ENCODE data around the gene TMEM273. TPM values are rescaled to one million over a fixed set of nuclear protein-coding genes. Genes with fewer than 3 reads are reported as not detected.

TMEM273 gene
- total RNA-seq, 6 experiments from 2014 or later, result 0.86 to 5.3 (median 2.3) TPM

DNA sequence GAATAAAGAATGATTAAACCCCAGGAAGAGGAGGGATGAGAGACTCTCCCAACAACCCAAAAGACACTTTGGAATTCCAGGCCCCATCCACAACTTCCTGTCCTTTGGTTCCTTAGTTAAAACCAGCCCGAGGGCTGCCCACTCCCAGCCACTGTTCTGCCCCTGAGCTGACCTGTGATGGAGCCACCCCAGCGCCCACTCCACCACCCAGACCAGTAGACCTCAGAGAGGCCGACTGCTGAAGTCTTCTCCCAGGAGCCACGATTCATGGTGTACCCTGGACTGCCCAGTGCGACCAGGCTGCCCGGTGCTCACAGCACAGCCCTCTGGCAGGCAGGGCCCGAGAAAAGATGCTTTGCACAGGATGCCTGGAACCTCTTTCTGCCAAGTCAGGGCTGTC, 79.5 kb downstream of the TMEM273 start:
- Histone ChIP-seq H3K4me1 (peaks cover 0 to 25% (median 12%) of the 10 kb centered on the region in 4 donors), H3K27me3 (no peaks in the 10 kb centered on the region), H3K36me3 (no peaks in the 10 kb centered on the region), H3K27ac (no peak overlapping the region), H3K9me3 (no peaks in the 10 kb centered on the region), H3K4me3 (no peak overlapping the region)
- DNase-seq (no peak), ATAC-seq (no peak)
- TF ChIP-seq POLR2A (IDR thresholded peaks at IDR 0.05), result no peak
- TF ChIP-seq, protein P1, sequence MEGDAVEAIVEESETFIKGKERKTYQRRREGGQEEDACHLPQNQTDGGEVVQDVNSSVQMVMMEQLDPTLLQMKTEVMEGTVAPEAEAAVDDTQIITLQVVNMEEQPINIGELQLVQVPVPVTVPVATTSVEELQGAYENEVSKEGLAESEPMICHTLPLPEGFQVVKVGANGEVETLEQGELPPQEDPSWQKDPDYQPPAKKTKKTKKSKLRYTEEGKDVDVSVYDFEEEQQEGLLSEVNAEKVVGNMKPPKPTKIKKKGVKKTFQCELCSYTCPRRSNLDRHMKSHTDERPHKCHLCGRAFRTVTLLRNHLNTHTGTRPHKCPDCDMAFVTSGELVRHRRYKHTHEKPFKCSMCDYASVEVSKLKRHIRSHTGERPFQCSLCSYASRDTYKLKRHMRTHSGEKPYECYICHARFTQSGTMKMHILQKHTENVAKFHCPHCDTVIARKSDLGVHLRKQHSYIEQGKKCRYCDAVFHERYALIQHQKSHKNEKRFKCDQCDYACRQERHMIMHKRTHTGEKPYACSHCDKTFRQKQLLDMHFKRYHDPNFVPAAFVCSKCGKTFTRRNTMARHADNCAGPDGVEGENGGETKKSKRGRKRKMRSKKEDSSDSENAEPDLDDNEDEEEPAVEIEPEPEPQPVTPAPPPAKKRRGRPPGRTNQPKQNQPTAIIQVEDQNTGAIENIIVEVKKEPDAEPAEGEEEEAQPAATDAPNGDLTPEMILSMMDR (IDR thresholded peaks at IDR 0.05), result no peak
- 100% methylated on average over 1 of the region's 7 CpGs for WGBS (ENCODE audit: insufficient coverage, low coverage, low lambda C conversion rate, missing lambda C conversion rate)
- intact Hi-C loops (cut with DNase I), result no loop called here

DNA sequence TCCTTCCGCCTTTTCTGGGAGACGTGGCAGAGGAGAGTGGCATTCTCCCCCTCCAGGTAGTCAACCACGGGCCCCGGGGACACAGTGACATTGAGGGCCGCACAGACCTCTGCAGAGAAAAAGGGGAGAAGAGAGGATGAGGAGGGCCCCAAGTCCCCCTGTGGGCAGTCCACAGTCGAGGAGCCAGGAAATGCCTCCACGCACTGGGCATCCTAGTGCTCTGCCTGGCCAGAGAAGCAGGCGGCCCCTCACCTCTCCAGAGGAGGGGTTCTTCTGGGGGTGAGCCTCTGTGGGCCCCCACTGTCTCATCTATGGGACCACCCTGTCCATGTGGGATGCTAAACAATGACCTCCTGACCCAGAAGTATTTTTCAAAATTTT, 80.3 kb downstream of the TMEM273 start:
- Histone ChIP-seq H3K36me3 (no peaks in the 10 kb centered on the region), H3K27me3 (no peaks in the 10 kb centered on the region), H3K9me3 (no peaks in the 10 kb centered on the region), H3K27ac (no peak overlapping the region), H3K4me3 (no peak overlapping the region), H3K4me1 (peaks cover 0 to 25% (median 12%) of the 10 kb centered on the region in 4 donors)
- no peak for ATAC-seq
- DNase-seq, result no peak
- WGBS (ENCODE audit: insufficient coverage, low coverage, low lambda C conversion rate, missing lambda C conversion rate), result 100% methylated on average over 4 of the region's 8 CpGs
- intact Hi-C loops (cut with DNase I), result no loop called here
- TF ChIP-seq, protein P1 (IDR thresholded peaks at IDR 0.05), result no peak
- TF ChIP-seq POLR2A (IDR thresholded peaks at IDR 0.05), result no peak

DNA sequence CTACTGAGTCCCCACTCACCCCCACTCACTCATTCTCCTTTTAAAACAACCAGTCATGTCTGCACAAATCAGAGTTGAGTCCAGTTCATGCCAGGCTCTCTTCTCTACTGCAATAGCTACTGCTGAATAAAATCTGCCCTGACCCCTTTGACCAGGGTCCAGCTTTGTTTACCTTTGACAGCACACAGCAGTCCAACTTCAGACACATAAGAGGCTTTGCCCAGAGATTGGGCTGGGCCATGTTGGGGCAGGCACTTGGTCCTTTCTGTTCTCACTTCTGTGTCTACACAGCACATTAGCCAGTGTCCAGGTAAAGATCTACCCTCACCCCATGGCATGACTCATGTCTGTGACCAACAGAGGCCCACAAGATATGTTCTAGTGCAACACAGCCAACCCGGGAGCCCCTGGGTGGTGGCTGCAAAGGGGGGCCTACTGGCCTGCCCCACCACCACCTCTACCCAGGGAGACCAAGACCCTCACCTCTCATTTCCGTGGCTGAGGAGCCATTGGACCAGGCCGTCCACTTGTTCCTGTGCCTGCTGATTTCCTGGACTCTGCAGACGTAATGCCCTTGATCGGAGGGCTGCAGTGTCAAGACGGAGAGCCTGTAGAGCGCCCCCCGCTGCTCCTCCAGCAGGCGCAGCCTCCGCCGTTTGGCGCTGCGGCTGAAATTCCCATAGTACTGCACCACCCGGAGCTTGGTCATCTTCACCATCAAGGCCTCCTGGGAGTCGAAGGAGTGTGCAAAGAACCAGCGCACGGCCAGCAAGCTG, 80.9 kb downstream of the TMEM273 start:
- Histone ChIP-seq H3K27me3 (no peaks in the 10 kb centered on the region), H3K36me3 (no peaks in the 10 kb centered on the region), H3K27ac (peak overlapping the region in 1 of 3 donors; percentile 19), H3K9me3 (no peaks in the 10 kb centered on the region), H3K4me1 (peaks cover 0 to 25% (median 12%) of the 10 kb centered on the region in 4 donors), H3K4me3 (no peak overlapping the region)
- WGBS (ENCODE audit: insufficient coverage, low coverage, low lambda C conversion rate, missing lambda C conversion rate), result 93% methylated on average over 6 of the region's 17 CpGs
- TF ChIP-seq, protein P1 (IDR thresholded peaks at IDR 0.05), result no peak
- no peak for TF ChIP-seq POLR2A (IDR thresholded peaks at IDR 0.05)
- ATAC-seq (peak; percentile 89 to 95 (median 92)), DNase-seq (peak in 2 of 3 donors; percentile 74 to 78)
- intact Hi-C loops (cut with DNase I), result no loop called here

DNA sequence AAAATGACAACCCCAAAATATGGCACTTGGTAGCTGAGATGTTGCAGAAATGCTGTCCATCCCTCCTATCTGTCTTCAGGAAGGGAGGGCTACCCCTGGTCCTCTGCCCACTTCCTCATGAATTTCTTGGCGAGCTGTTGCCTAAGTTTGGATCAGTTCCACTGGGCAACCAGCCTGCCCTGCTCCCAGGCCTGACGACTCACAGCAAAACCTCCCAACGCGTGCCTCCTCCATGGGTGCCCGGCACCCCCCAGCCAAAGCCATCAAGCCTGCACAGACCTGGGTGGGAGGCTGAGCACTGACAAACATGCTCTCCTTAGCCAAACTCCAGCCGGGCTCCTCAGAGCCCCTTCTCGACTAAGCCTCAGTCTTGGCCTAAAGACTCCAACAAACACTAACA, 81.7 kb downstream of the TMEM273 start:
- H3K4me3 ChIP-seq, result no peak overlapping the region
- peak overlapping the region in 1 of 3 donors; percentile 19 for H3K27ac ChIP-seq
- no peaks in the 10 kb centered on the region for H3K9me3 ChIP-seq
- H3K36me3 ChIP-seq, result no peaks in the 10 kb centered on the region
- TF ChIP-seq POLR2A (IDR thresholded peaks at IDR 0.05), result no peak
- TF ChIP-seq, protein P1 (IDR thresholded peaks at IDR 0.05), result no peak
- ATAC-seq, result peak; percentile 18 to 61 (median 54)
- peaks cover 0 to 25% (median 12%) of the 10 kb centered on the region in 4 donors for H3K4me1 ChIP-seq
- H3K27me3 ChIP-seq, result no peaks in the 10 kb centered on the region
- intact Hi-C loops (cut with DNase I), result no loop called here
- peak in 1 of 3 donors; percentile 38 for DNase-seq
- WGBS (ENCODE audit: insufficient coverage, low coverage, low lambda C conversion rate, missing lambda C conversion rate), result 0% methylated on average over 1 of the region's 7 CpGs
